ENCODE data around the gene DOK7.

DOK7 gene

GRCh38 chr4:3433138-3433869, 29.8 kb upstream of the DOK7 start:
- TF ChIP-seq, protein P1, sequence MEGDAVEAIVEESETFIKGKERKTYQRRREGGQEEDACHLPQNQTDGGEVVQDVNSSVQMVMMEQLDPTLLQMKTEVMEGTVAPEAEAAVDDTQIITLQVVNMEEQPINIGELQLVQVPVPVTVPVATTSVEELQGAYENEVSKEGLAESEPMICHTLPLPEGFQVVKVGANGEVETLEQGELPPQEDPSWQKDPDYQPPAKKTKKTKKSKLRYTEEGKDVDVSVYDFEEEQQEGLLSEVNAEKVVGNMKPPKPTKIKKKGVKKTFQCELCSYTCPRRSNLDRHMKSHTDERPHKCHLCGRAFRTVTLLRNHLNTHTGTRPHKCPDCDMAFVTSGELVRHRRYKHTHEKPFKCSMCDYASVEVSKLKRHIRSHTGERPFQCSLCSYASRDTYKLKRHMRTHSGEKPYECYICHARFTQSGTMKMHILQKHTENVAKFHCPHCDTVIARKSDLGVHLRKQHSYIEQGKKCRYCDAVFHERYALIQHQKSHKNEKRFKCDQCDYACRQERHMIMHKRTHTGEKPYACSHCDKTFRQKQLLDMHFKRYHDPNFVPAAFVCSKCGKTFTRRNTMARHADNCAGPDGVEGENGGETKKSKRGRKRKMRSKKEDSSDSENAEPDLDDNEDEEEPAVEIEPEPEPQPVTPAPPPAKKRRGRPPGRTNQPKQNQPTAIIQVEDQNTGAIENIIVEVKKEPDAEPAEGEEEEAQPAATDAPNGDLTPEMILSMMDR (IDR thresholded peaks at IDR 0.05; ENCODE audit: low read depth, low read length), result no peak
- no peak for DNase-seq (ENCODE audit: low read depth in 2 of 2)
- H3K4me3 ChIP-seq (replicated peaks in 1 of 2; ENCODE audit: low read depth in 2 of 2, low read length in 2 of 2), result no peak overlapping the region

DNA sequence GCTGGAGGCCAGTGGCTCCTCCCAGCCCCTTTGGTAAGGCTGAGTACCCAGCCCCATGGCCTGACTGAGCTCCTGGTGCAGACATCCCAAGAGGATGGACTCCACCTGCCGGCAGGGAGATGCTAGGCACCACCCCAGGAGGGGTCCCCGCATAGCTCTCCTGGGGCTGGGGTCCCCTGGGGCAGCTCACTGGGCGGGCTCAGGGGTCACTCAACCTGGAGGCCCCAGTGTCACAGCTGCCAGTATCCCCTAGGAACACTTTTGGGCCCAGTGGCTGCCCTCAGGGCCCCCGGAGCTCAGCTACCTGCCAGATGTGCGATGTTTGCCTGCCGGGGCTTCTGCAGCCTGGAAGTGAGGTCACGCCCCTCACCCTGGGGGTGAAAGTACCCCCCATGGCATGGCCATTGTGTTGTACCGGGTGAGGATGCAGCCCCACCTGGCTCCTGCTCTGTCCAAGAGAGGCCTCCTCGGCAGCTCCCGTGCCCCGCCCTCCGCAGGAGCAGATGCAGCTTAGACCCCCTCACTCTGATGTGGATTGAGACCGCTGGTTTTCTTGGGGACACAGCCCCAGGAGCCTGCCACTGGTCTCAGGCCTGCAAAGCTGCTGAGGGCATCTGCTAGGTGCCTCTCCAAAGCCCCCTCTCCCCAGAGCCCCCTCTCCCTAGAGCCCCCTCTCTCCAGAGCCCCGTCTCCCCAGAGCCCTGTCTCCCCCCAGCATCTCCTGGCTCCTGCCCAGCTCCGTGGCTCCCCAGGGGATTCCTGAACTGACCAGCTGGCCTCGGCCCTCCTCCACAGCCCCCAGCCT, 28.0 kb upstream of the DOK7 start:
- no peak overlapping the region for H3K4me3 ChIP-seq (replicated peaks in 1 of 2; ENCODE audit: low read depth in 2 of 2, low read length in 2 of 2)
- DNase-seq (ENCODE audit: low read depth in 2 of 2), result no peak
- TF ChIP-seq, protein P1 (IDR thresholded peaks at IDR 0.05; ENCODE audit: low read depth, low read length), result peak; percentile 29

GRCh38 chr4:3435686-3435956, 27.5 kb upstream of the DOK7 start:
- no peak for DNase-seq (ENCODE audit: low read depth in 2 of 2)
- no peak overlapping the region for H3K4me3 ChIP-seq (replicated peaks in 1 of 2; ENCODE audit: low read depth in 2 of 2, low read length in 2 of 2)
- TF ChIP-seq, protein P1 (IDR thresholded peaks at IDR 0.05; ENCODE audit: low read depth, low read length), result no peak

DNA sequence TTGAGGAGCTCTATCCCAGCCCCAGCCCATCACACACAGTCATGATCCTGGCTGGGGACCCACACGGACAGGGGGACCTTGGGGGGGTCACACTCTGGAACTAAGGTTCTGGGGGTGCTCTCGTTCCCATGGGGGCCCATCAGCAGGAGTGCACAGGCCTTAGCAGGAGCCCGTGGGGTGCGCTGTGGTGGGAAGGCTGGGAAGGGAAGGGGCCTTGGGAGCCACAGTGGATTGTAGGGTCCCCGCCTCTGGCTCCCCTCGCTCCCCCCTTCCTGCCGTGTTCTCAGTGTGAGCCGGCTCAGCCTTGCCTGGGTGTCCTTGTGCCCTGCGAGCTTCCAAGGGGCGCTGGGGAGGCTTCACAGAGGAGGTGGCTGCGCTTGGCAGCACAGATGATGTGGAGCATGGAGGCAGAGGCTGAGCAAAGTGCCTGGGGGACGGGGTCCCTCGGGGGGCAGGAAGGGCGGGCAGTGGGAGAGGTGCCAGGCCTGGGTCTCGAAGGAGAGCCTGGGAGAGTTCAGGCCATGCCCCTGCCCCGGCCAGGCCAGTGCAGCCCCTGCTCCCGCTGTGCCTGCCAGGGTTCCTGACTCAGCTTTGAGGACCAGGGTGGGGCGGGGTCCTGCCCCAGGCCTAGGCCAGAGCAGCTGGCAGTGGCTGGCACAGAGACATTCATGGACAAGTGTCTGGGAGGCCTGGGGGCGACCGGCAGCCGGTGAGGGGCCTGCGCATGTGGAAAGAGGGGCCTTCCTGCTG, 26.9 kb upstream of the DOK7 start:
- TF ChIP-seq, protein P1 (IDR thresholded peaks at IDR 0.05; ENCODE audit: low read depth, low read length), result no peak
- DNase-seq (ENCODE audit: low read depth in 2 of 2), result no peak
- H3K4me3 ChIP-seq (replicated peaks in 1 of 2; ENCODE audit: low read depth in 2 of 2, low read length in 2 of 2), result no peak overlapping the region

- TF ChIP-seq, protein P1 (IDR thresholded peaks at IDR 0.05; ENCODE audit: low read depth, low read length), result no peak
- H3K4me3 ChIP-seq (replicated peaks in 1 of 2; ENCODE audit: low read depth in 2 of 2, low read length in 2 of 2), result no peak overlapping the region
- DNase-seq (ENCODE audit: low read depth in 2 of 2), result peak; percentile 40 to 44
Measured at GRCh38 chr4:3436798-3437581, 26.1 kb upstream of the DOK7 start.

- DNase-seq (ENCODE audit: low read depth in 2 of 2), result no peak
- TF ChIP-seq, protein P1 (IDR thresholded peaks at IDR 0.05; ENCODE audit: low read depth, low read length), result no peak
- no peak overlapping the region for H3K4me3 ChIP-seq (replicated peaks in 1 of 2; ENCODE audit: low read depth in 2 of 2, low read length in 2 of 2)
Measured at GRCh38 chr4:3437582-3437936, 25.5 kb upstream of the DOK7 start.

Data from cardiac fibroblast (primary cell).